Fibroblast of skin of right biceps (primary cell): Measurements from ENCODE around the gene ZNF681.
"Not testable (repeated sequence)": the region's sequence is repeated elsewhere in the genome, so short reads cannot be mapped to it uniquely, and the experiment has no call there.

Experiments
- DNase-seq: peaks from one replicate; pipeline ENCODE4 v3.0.0-alpha.2; 2013

ZNF681 gene

DNA sequence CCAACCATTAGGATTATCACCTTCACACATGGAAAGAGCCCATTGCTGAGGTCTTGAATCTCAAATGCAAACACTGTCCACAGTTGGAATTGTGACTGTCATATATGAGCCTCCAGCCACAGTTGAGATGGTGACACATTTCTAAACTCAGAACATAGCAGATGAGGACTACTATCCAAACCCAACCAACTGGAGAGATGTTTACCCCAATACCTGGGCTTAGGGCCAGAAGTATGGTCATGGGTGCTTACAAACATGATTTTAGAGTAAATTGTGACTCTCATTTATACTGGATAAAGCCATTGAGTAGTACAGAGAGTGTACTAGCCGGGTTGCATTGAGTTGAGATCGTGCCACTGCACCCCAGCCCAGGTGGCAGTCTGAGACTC, 14.0 kb upstream of the ZNF681 start:
- no peak for DNase-seq

DNA sequence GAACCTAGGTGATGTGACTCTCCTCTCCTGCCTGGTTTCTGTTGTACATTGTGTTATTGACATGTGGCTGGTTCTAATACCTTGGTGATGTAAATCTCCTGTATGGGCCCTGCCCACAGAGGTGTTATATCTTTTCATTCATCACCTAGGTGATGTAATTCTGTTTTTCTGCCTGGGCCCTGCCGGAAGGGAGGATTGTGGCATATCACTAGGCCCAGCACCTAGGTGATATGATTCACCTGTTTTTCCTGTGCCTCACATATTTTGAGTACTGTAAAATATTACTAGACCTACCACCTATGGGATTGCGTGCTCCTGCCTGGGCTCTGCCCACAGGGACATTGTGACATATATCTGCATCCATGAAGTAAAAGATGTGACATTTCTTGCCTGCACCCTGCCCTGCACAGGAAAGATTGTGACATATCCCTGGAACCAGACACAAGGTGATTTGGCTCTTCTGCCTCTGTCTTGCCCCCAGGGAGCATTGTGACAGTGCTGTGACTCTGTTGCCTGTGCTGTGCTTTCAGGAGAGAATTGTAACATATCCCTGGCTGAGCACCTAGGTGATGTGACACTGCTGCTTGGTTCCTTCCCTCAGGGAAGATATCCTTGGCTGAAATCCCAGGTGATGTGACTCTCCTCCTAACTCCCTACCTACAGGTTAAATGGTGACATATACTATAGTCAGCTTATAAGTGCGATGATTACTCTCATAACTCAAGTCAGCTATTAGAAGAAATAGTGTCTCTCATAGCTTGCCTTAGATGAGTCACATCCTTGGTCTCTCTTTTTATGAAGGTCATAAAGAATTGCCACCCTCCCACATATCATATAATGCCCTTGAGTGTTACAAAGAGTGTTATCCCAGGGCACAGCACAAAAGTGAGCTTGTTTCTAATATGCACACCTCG, 13.3 kb upstream of the ZNF681 start:
- no peak for DNase-seq

DNA sequence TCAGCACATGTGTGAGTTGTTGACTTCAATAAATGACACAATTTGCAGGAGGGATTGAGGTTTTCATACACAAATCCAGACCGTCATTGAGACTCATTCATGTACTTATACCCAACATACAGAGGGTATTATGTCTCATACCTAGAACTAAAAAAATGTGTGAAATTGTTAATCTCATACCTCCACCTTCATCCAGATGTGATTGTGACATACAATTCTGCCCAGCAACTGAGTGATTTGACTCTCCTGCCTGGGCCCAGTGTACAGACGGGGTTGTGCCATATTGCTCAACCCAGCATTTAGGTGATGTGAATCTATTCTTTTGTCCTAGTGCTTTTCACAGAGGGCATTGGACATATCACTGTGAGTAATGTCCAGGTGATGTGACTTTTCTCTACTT, 12.6 kb upstream of the ZNF681 start:
- no peak for DNase-seq

DNA sequence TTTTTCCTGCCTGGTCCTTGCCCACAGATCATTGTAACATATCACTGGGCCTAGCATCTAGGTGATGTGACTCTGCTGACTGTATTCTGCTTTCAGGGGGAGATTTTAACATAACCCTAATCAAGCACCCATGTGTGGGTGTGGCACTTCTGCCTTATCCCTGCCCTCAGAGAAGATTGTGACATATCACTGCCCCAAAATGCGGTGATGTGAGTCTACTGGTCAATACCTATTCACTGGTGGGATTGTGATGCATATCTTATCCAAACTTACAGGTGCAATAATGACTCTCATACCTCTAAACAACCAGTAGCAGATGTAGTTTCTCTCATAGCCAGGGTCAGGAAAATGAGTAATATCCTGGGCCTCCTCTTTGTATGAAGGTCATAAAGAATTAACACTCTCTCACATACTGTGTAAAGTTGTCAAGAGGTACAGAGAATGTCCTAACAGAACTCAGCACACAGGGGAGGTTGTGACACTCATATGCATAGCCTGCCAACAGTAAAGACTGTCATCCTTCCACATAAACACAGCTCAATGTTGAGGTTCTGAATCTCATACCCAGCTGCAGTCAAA, 12.1 kb upstream of the ZNF681 start:
- DNase-seq = no peak

DNA sequence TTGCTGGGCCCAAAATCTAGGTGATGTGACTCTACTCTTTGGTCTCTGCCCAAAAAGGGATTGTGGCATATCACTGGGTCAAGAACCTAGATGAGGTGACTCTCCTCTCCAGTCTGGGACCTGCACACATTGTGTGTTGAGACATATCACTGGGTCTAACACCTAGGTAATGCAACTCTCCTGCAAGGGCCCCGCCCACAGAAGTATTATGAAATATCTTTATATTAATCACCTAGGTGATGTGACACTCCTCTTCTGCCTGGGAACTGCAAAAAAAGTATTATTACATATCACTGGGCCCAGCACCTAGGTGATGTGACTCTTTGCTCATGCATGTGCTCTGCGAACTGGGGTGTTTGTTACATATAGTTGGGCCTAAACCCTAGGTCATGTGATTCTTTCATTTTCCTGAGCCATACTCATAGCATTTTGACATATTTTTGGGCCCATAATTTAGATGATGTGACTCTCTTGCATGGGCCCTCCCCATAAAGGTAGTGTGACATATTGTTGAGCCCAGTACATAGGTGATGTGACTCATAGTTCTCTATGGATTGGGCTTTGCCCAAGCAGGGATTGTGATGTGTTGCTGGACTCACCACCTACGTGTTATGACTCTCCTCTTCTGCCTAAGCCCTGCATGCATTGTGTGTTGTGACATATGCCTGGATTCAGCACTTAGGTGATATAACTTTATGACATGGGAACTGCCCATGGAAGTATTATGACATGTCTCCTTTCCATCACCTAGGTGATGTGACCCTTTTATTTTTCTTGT, 11.2 kb upstream of the ZNF681 start:
- DNase-seq = no peak

DNA sequence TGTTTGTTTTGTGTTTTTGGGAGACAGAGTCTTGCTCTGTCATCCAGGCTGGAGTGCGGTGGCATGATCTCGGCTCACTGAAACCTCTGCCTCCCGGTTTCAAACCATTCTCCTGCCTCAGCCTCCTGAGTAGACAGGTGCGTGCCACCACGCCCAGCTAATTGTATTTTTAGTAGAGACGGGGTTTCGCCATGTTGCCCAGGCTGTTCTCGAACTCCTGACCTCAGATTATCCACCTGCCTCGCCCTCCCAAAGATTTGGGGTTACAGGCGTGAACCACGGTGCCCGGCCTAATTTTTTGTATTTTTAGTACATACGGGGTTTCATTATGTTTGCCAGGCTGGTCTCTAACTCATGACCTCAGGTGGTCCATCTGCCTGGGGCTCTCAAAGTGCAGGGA, 8.3 kb upstream of the ZNF681 start:
- DNase-seq = no peak

DNA sequence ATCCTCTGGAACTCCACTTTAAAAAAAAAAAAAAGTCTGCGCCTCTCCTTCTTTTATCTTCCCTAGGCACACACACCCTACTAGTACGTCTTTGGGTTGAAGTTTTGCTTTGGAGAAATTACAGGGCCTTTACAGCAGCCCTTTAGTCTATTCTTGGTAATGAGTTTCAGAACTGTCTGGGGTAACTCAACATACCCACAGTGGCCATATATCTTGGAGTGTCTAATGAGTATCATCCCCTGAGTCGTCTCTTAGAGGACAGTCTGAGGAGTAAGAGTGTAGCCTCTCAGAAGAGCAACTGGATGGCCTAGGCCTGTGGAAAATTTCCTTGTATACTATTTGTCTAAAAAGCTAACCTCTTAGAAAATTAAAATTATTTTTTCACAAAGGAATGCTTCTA, 6.1 kb upstream of the ZNF681 start:
- DNase-seq = no peak

DNA sequence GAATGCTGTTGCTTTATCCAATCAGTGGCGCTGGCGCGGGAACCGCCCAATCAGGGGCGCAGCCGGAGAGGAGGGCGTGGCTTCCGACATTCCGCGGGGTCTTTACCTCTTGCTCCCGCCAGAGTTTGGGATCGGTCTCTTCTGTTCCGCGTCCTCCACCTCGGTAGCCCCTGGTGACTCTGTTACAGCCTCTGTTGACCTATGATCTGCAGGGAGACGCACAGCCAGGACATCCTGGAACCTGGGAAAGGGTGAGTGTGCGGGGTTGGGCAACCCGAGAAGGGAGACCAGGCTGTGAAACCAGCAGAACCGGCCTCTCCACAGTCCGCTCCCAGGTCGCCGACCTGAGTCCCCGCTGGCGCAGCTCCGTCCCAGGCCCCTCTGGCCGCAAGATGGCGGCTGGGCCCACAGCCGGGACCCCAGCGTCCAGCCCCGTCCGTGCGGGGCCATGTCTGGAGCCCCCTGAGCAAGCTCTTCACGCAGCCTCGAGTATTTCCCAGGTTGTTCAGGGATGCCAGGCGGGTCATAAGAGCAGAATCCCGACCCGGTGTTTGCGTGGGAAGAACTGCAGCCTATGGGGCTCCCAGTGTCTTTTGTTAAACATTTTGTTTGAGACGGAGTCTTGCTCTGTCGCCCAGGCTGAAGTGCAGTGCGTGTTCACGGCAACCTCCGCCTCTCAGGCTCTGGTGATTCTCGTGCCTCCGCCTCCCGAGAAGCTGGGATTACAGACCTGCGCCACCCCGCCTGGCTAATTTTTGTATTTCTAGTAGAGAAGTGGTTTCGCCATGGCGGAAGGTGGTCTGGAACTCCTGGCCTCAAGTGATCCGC, 4.4 kb upstream of the ZNF681 start:
- peak; percentile 63 for DNase-seq

DNA sequence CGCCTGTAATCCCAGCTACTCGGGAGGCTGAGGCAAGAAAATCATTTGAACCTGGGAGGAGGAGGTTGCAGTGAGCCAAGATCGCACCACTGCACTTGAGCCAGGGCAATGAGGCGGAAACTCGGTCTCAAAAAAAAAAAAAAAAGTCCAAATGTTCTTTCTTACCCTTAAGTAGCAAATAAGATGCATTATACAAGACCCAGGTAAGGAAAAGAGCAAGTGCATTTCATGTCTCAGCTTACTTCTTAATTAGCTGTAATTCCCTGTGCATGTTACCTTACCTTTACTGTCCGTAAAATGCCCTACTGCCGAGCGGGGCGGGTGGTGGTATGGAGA, 3.8 kb upstream of the ZNF681 start:
- no peak for DNase-seq

DNA sequence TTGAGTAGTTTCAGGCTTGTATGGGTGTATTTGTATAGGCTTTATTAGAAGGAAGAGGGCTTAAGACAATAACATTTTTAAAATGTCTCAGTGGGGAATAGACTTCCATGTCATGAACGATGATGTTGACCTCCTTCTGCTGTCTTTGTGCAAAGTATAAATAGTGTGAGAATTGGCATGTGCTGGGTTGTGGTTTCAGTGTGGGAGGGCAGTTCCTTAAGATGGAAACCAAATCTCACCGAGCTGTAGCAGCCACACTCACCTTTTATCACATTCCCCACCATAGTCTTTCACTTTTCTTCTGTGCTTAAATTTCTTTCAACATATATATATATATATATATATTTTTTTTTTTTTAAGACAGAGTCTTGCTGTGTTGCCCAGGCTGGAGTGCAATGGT, 1.6 kb upstream of the ZNF681 start:
- DNase-seq = not testable (repeated sequence)

DNA sequence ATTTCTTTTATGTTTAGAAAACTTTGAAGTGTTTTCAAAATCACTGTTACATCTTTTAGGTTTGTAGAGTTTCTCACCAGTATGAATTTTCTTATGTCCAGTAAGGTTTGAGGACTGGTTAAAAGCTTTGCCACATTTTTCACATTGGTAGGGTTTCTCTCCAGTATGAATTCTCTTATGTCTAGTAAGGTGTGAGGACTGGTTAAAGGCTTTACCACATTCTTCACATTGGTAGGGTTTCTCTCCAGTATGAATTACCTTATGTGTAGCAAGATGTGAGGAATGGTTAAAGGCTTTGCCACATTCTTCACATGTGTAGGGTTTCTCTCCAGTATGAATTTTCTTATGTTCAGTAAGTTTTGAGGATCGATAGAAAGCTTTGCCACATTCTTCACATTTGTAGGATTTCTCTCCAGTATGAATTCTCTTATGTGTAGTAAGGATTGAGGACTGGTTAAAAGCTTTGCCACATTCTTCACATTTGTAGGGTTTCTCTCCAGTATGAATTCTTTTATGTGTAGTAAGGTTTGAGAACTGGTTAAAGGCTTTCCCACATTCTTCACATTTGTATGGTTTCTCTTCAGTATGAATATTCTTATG, 15.0 kb downstream of the ZNF681 start:
- DNase-seq = not testable (repeated sequence)

DNA sequence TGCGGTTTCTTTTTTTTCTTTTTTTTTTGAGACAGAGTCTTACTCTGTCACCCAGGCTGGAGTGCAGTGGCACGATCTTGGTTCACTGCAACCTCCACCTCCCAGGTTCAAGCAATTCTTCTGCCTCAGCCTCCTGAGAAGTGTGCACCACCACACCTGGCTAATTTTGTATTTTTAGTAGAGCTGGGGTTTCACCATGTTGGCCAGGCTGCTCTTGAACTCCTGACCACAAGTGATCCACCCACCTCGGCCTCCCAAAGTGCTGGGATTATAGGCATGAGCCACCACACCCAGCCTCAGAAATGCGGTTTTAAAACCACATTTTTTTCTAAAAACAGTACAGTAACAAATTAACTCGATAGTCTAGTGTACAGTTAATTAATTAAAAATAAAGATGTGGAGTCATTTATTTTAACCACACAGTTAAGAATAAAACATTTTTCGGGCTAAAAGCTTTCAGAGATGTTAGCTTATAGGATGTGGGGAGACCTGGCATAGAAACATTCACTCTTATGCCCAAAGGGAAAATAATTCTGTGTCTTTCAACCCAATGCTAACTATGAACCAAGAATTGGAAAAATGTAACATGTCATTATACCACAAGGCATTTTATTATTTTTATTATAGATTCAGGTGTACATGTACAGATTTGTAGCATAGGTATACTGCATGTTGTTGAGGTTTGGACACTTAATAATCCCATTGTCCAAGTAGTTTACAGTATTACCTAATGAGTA, 27.8 kb downstream of the ZNF681 start:
- DNase-seq = not testable (repeated sequence)

DNA sequence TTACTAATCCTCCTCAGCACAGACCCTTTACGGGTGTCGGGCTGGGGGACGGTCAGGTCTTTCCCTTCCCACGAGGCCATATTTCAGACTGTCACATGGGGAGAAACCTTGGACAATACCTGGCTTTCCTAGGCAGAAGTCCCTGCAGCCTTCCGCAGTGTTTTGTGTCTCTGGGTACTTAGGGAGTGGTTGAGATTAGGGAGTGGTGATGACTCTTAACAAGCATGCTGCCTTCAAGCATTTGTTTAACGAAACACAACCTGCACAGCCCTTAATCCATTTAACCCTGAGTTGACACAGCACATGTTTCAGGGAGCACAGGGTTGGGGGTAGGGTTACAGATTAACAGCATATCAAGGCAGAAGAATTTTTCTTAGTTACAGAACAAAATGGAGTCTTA, 34.5 kb downstream of the ZNF681 start:
- not testable (repeated sequence) for DNase-seq

DNA sequence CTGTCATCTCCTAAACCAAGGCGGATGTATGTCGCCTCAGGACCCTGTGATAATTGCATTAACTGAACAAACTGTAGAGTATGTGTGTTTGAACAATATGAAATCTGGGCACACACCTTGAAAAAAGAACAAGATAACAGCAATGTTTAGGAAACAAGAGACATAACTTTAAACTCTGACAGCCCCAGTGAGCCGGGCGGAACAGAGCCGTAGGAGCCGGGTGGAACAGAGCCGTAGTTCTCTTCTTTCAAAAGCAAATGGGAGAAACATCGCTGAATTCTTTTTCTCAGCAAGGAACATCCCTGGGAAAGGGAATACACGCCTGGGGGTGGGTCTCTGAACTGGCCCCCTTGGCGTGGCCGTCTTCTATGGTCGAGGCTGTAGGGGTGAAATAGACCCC, 39.9 kb downstream of the ZNF681 start:
- DNase-seq = no peak

DNA sequence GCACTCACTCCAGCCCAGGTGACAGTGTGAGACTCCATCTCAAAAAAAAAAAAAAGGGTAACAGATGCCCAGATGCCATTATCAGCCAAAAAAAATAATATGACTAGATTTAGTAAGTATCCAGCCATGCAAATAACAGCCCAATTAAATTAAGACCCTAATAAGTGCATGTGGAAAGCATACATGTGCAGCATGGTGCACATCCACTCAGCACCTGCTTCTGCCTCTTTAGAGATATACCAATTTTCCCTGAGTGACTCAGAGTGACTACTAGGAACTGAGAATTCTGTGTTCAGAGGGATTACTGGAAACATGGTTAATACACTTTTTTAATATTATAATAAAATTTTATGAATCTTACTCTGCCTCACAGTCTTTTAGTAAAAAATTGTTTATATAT, 41.9 kb downstream of the ZNF681 start:
- DNase-seq = no peak

DNA sequence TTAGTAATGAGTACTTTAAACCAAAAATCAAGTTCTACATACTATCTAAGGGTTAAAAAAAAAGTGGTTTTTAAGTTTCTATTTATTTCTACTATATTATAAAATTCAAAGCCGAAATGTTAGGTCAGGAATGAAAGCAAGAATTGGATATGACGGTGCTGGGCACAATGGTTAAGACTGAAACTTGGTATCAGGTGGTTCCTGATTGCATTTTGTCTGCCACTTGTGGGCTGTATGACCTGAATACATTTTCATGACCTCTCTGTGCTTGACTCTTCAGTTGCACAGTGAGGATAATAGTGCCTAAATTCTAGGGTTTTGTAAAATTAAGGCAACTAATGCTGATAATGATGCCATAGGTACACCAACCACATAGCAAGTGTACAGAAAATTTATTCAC, 49.3 kb downstream of the ZNF681 start:
- no peak for DNase-seq

DNA sequence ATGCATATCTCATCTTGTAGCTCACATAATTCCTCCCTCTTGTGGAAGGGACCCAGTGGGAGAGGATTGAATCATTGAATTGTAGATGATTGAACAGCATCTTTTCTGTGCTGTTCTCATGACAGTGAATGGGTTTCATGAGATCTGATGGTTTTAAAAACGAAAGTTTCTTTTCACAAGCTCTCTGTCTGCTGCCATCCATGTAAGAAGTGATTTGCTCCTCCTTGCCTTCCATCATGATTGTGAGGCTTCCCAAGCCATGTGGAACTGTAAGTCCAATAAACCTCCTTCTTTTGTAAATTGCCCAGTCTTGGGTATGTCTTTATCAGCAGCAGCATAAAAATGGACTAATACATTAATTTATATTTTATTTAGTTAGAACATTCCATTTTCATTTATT, 52.0 kb downstream of the ZNF681 start:
- DNase-seq = no peak

DNA sequence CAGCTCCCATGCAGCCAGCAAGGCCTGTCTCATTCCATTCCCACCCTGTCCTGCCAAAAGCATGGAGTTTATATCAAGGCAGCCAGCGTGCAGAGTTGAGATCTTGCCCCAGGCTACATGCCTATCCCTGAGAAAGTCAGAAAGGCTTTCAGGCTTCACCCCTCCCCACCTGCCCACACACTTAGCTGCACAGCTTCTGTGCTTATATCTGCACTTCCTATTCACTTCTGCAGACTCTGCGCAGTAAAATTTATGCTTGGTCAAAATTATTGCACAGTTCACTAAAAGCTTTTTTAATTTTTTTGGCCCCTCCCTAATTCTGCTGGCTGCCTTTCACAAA, 59.2 kb downstream of the ZNF681 start:
- no peak for DNase-seq

DNA sequence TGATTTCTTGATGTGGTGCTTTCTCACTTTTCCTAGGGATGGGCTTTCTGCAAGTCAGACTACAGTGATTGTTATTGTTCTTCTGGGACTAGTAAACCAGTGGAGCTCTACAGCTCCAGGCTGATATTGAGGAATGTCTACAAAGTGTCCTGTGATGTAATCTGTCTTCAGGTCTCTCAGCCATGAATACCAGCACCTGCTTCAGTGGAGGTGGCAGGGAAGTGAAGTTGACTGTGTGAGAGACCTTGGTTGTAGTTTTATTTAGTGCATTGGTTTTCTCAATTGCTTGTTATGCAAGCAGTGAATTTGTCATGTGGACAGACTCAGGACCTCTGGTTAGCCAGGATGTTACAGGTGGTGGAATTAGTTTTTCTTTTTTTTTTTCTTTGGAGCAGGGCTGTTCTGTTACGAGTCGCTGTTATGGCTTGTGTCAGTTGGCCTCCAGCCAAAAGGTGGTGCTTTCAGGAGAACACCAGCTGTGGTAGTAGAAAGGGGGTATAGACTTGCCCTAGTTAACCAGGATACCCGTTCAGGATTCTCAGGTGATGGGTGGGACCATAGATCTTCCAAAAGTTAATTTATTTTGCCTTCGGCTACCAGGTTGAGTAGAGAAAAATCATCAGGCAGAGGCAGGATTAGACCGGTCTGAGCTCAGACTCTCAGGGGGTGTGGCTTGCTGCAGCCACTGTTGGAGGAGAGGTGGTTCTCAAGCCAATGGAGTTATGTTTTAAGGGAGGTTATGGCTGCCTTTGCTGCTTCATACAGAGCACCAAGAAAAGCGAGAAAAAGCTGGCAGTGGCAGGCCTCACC, 59.8 kb downstream of the ZNF681 start:
- DNase-seq = no peak

DNA sequence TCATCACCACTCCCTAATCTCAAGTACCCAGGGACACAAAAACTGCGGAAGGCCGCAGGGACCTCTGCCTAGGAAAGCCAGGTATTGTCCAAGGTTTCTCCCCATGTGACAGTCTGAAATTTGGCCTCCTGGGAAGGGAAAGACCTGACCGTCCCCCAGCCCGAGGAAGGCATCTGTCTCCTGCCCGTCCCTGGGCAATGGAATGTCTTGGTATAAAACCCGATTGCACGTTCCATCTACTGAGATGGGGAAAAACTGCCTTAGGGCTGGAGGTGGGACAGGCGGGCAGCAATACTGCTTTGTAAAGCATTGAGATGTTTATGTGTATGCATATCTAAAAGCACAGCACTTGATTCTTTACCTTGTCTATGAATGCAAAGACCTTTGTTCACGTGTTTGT, 65.8 kb downstream of the ZNF681 start:
- DNase-seq = not testable (repeated sequence)
